UCSD-AML1 (cell line): Measurements from ENCODE around the gene PRCP.

Experiments
- DNase-seq: peaks from one replicate; lab custom pipeline; 2025; ENCODE audit not compliant: unreplicated experiment; lab: John Stamatoyannopoulos, UW

Gene PRCP

GRCh38 chr11:82787981-82788380 is 112.2 kb downstream of the PRCP start:
- DNase-seq: no peak

- no peak for DNase-seq
Observed at GRCh38 chr11:82786836-82787235, 113.4 kb downstream of the PRCP start.

- DNase-seq: no peak
Observed at GRCh38 chr11:82786001-82786400, 114.2 kb downstream of the PRCP start.

- DNase-seq: no peak
Observed at GRCh38 chr11:82782825-82783374, 117.3 kb downstream of the PRCP start.

GRCh38 chr11:82778776-82779175 is 121.5 kb downstream of the PRCP start:
- DNase-seq: no peak

GRCh38 chr11:82776377-82776776 is 123.9 kb downstream of the PRCP start:
- no peak for DNase-seq

GRCh38 chr11:82775736-82776346 is 124.4 kb downstream of the PRCP start:
- DNase-seq: peak; percentile 41

GRCh38 chr11:82775218-82775617 is 125.0 kb downstream of the PRCP start:
- DNase-seq: no peak
